IMR-90 (cell line): ENCODE data around the gene VWA7. TPM values are rescaled to one million over a fixed set of nuclear protein-coding genes. Genes with fewer than 3 reads are reported as not detected.
A peak's percentile ranks its signal among the peaks of the same experiment; 100 is the strongest.

Experiments
- ATAC-seq: fragments of 200-7000 bp; cut with Tn5 transposase; 2 replicates; pipeline ENCODE4 v1.9.1; 2020; ENCODE audit warnings: low read depth, mild to moderate bottlenecking, moderate library complexity
- BruUV-seq: library from RNA; stranded (reverse); fragments of 400-500 nt; replicated peaks from 2 replicates; lab custom pipeline; 2021; lab: Mats Ljungman, UMichigan
- CTCF ChIA-PET: fragments of 300-600 bp; formaldehyde crosslinking; extraction: SDS; loops from one replicate; lab custom pipeline; 2021; ENCODE audit warnings: antibody characterized with exemption; lab: Yijun Ruan, JAX
- POLR2A ChIA-PET: fragments of 300-600 bp; sonication (Branson Sonifier 250); formaldehyde crosslinking; loops from one replicate; lab custom pipeline; 2022; ENCODE audit warnings: antibody characterized with exemption; ENCODE audit not compliant: unreplicated experiment; lab: Charles Lee
- DNase-seq: peaks from one replicate; pipeline ENCODE4 v3.0.0; 2013
- H2AFZ ChIP-seq: replicated peaks from 2 replicates; pipeline ENCODE3; 2013; ENCODE audit warnings: low read length, mild to moderate bottlenecking; ENCODE audit not compliant: poor library complexity
- H2AK5ac ChIP-seq: 2 replicates; pipeline ENCODE4 v1.6.1; 2013; ENCODE audit warnings: low read depth, low read length, inconsistent platforms
- H2AK9ac ChIP-seq: replicated peaks from 2 replicates; pipeline ENCODE3; 2013; ENCODE audit warnings: mild to moderate bottlenecking, low read depth, low read length, moderate library complexity; ENCODE audit not compliant: poor library complexity
- H2BK120ac ChIP-seq: 2 replicates; pipeline ENCODE4 v1.6.1; 2013; ENCODE audit warnings: low read depth, low read length, inconsistent platforms
- H2BK15ac ChIP-seq: 3 replicates; pipeline ENCODE4 v1.6.1; 2013; ENCODE audit warnings: low read depth, low read length, inconsistent platforms
- H2BK20ac ChIP-seq: 2 replicates; pipeline ENCODE4 v1.6.1; 2013; ENCODE audit warnings: low read depth, mild to moderate bottlenecking, inconsistent platforms, low read length, moderate library complexity
- H2BK5ac ChIP-seq: 2 replicates; pipeline ENCODE4 v1.6.1; 2013; ENCODE audit warnings: mild to moderate bottlenecking, low read depth, low read length, inconsistent platforms; ENCODE audit not compliant: poor library complexity, severe bottlenecking
- H3K14ac ChIP-seq: replicated peaks from 2 replicates; pipeline ENCODE4 v1.6.1; 2013; ENCODE audit warnings: low read depth, low read length, inconsistent platforms
- H3K18ac ChIP-seq: 2 replicates; pipeline ENCODE4 v1.6.1; 2013; ENCODE audit warnings: low read depth, low read length, control low read depth
- H3K23ac ChIP-seq: 2 replicates; pipeline ENCODE4 v1.6.1; 2013; ENCODE audit warnings: low read depth, low read length, inconsistent platforms
- H3K27ac ChIP-seq: 2 replicates; pipeline ENCODE4 v1.5.1; 2013; ENCODE audit warnings: mild to moderate bottlenecking, control low read depth, low read length; ENCODE audit not compliant: insufficient read depth
- H3K27me3 ChIP-seq: 2 replicates; pipeline ENCODE4 v1.6.1; 2013; ENCODE audit warnings: low read length; ENCODE audit not compliant: control insufficient read depth, insufficient read depth
- H3K36me3 ChIP-seq: 2 replicates; pipeline ENCODE4 v1.6.1; 2013; ENCODE audit warnings: low read length, mixed read lengths; ENCODE audit not compliant: control insufficient read depth, insufficient read depth
- H3K4ac ChIP-seq: 2 replicates; pipeline ENCODE4 v1.6.1; 2013; ENCODE audit warnings: low read depth, low read length, inconsistent platforms
- H3K4me1 ChIP-seq: 2 replicates; pipeline ENCODE4 v1.6.1; 2013; ENCODE audit warnings: low read length, mixed read lengths; ENCODE audit not compliant: control insufficient read depth, insufficient read depth
- H3K4me2 ChIP-seq: 2 replicates; pipeline ENCODE4 v1.6.1; 2013; ENCODE audit warnings: low read depth, mild to moderate bottlenecking, control low read depth, low read length, moderate library complexity
- H3K4me3 ChIP-seq: 2 replicates; pipeline ENCODE4 v1.5.1; 2013; ENCODE audit warnings: low read depth, mild to moderate bottlenecking, control low read depth, low read length, moderate library complexity; ENCODE audit not compliant: insufficient read depth
- H3K56ac ChIP-seq: 2 replicates; pipeline ENCODE4 v1.6.1; 2013; ENCODE audit warnings: low read length, inconsistent platforms; ENCODE audit not compliant: insufficient read depth; ENCODE audit errors: extremely low read depth
- H3K79me1 ChIP-seq, 2 experiments: 2 replicates each; pipeline ENCODE4 v1.6.1; 2013; ENCODE audit warnings: low read length in 2 of 2, inconsistent platforms in 1 of 2, low read depth in 1 of 2
- H3K9ac ChIP-seq: 2 replicates; pipeline ENCODE4 v1.6.1; 2013; ENCODE audit warnings: low read depth, low read length, control low read depth
- H3K9me1 ChIP-seq: 2 replicates; pipeline ENCODE4 v1.6.1; 2013; ENCODE audit warnings: low read length, inconsistent platforms; ENCODE audit not compliant: insufficient read depth
- H3K9me3 ChIP-seq: 2 replicates; pipeline ENCODE4 v1.6.1; 2013; ENCODE audit warnings: low read length; ENCODE audit not compliant: control insufficient read depth, insufficient read depth
- H4K20me1 ChIP-seq: 2 replicates; pipeline ENCODE4 v1.6.1; 2013; ENCODE audit warnings: low read length, inconsistent platforms; ENCODE audit not compliant: insufficient read depth
- H4K5ac ChIP-seq: 2 replicates; pipeline ENCODE4 v1.6.1; 2013; ENCODE audit warnings: mild to moderate bottlenecking, low read depth, low read length, control low read depth
- H4K8ac ChIP-seq, 2 experiments: 2 replicates each; pipeline ENCODE4 v1.6.1; 2013; ENCODE audit warnings: low read depth in 2 of 2, low read length in 2 of 2, control low read depth in 1 of 2, inconsistent platforms in 1 of 2
- H4K91ac ChIP-seq: 2 replicates; pipeline ENCODE4 v1.6.1; 2013; ENCODE audit warnings: low read depth, low read length, inconsistent platforms; ENCODE audit not compliant: insufficient read depth
- CTCF ChIP-seq: conservative IDR thresholded peaks from 2 replicates; pipeline ENCODE4 v1.5.1; 2012; ENCODE audit warnings: mild to moderate bottlenecking, low read depth, low read length, improper control_type of control experiment
- MAFK ChIP-seq: IDR thresholded peaks from 2 replicates; pipeline ENCODE4 v1.6.1; 2012; ENCODE audit warnings: low read depth, low read length, improper control_type of control experiment
- MAZ ChIP-seq: IDR thresholded peaks from 2 replicates; pipeline ENCODE4 v1.6.1; 2012; ENCODE audit warnings: low read depth, mild to moderate bottlenecking, low read length, improper control_type of control experiment, moderate library complexity, borderline replicate concordance
- RCOR1 ChIP-seq: IDR thresholded peaks from 2 replicates; pipeline ENCODE4 v1.6.1; 2012; ENCODE audit warnings: mild to moderate bottlenecking, low read length, improper control_type of control experiment; ENCODE audit not compliant: insufficient replicate concordance
- WGBS, 2 experiments: methylation state at CpG; one replicate each; pipeline versions ENCODE4 v1.1.5 to v1.1.7; 2013; ENCODE audit warnings: missing lambda C conversion rate in 2 of 2; ENCODE audit not compliant: insufficient read length in 1 of 2; ENCODE audit errors: extremely low coverage in 2 of 2; 5-methylcytosine and 5-hydroxymethylcytosine counted together
- dilution Hi-C: fragments of 300-500 bp; cut with HindIII; formaldehyde crosslinking; loops from one replicate; pipeline ENCODE4 v1.14.3; 2018; ENCODE audit warnings: low sequenced_read_pairs; ENCODE audit not compliant: unreplicated experiment
- in situ Hi-C: fragments of 300-500 bp; cut with MboI; formaldehyde crosslinking; loops from 3 replicates; pipeline ENCODE4 v1.14.3; 2019; ENCODE audit warnings: low sequenced_read_pairs, inconsistent platforms, mixed read lengths
- intact Hi-C: fragments of 100-400 bp; cut with micrococcal nuclease; formaldehyde crosslinking; loops from 2 replicates; pipeline ENCODE4 v1.10.0; 2022
- polyA plus RNA-seq, 3 experiments: library from polyadenylated mRNA; depleted of rRNA; stranded (reverse); fragments of >200 nt; gene quantifications; 2 replicates each; pipeline ENCODE4 v1.2.3, GENCODE V29; 2012; ENCODE audit warnings: low replicate concordance in 1 of 3
- total RNA-seq: library from RNA; depleted of rRNA; stranded (reverse); fragments of >200 nt; gene quantifications from 2 replicates; pipeline ENCODE4 v1.2.3, GENCODE V29; 2012

The VWA7 gene
- total and polyA plus RNA-seq, 2 of the 4 experiments (the other 2 are of a cell fraction) = under 0.01 to 1.4 TPM

GRCh38 chr6:31792761-31793171, 15.6 kb upstream of the VWA7 start:
- no peak for TF ChIP-seq CTCF
- TF ChIP-seq MAZ = no peak
- no peak for TF ChIP-seq RCOR1
- no peak for TF ChIP-seq MAFK
- peaks cover 0 to 49% of the 10 kb centered on the region in 2 experiments for H3K79me1 ChIP-seq
- no peak for ATAC-seq
- no peaks in the 10 kb centered on the region for H4K20me1 ChIP-seq
- no peak overlapping the region for H3K4me2 ChIP-seq
- H3K27ac ChIP-seq = no peak overlapping the region
- WGBS, 2 experiments = no CpG with 5 or more reads among the region's 12 CpGs
- no peak overlapping the region for H3K18ac ChIP-seq
- dilution Hi-C loops = no loop called here
- DNase-seq = peak; percentile 43
- no peak overlapping the region for H2AK5ac ChIP-seq
- H3K23ac ChIP-seq = 0 out of 2 replicates have a peak overlapping the region, but pooled peaks have one; percentile 33
- no peak overlapping the region for H3K56ac ChIP-seq
- no peak overlapping the region for H4K8ac ChIP-seq
- intact Hi-C loops = no loop called here
- H4K5ac ChIP-seq = no peak overlapping the region
- peak overlapping the region; percentile 67 for H2AK9ac ChIP-seq
- H3K27me3 ChIP-seq = no peaks in the 10 kb centered on the region
- no peak overlapping the region for H2BK15ac ChIP-seq
- no peaks in the 10 kb centered on the region for H3K9me3 ChIP-seq
- no peak overlapping the region for H2BK5ac ChIP-seq
- H3K4me1 ChIP-seq = no peaks in the 10 kb centered on the region; the same call in 1 of the 2 replicates
- no peak overlapping the region for H4K91ac ChIP-seq
- H2BK120ac ChIP-seq = no peak overlapping the region
- in situ Hi-C loops = no loop called here
- H3K36me3 ChIP-seq = peaks cover 18% of the 10 kb centered on the region
- no peak overlapping the region for H2BK20ac ChIP-seq
- no TSS peak for BruUV-seq
- H3K14ac ChIP-seq = no peak overlapping the region
- H3K4ac ChIP-seq = no peak overlapping the region
- 0 out of 2 replicates have a peak, but pooled peaks cover 3% of the 10 kb centered on the region for H3K9me1 ChIP-seq
- H3K9ac ChIP-seq = no peak overlapping the region
- H2AFZ ChIP-seq = peak overlapping the region; percentile 10
- H3K4me3 ChIP-seq = no peak overlapping the region
- POLR2A ChIA-PET = no interaction called here
- CTCF ChIA-PET = no interaction called here
